Fibroblast of upper back skin (primary cell): ENCODE measurements around the gene TBC1D1.
"Not testable (repeated sequence)": the region's sequence is repeated elsewhere in the genome, so short reads cannot be mapped to it uniquely, and the experiment has no call there.

ENCODE experiments used
- DNase-seq: peaks from one replicate; pipeline ENCODE4 v3.0.0-alpha.2; 2013

TBC1D1 gene

GRCh38 chr4:37970702-37971101 is 79.8 kb downstream of the TBC1D1 start:
- DNase-seq = peak; percentile 31

GRCh38 chr4:37971202-37971601 is 80.3 kb downstream of the TBC1D1 start:
- DNase-seq = no peak

DNA sequence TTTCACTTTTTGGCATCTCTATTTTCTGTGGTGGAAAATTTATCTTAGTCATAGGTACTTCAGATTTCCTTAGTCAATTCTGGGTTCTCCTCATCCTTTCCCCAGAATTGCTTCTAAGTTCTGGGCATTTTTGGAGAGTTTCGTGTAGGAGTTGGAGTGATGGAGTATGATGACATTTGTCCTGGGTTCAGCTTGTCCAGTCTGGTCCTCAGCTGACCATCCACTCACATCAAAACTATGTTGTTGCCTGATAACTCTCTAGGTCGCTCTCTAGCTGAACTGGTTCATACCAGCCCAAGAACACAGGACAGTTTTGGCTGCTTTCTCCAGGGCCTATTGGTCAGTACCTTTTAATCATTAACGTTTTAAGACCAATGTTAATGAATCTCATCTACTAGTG is 82.6 kb downstream of the TBC1D1 start:
- DNase-seq = no peak

DNA sequence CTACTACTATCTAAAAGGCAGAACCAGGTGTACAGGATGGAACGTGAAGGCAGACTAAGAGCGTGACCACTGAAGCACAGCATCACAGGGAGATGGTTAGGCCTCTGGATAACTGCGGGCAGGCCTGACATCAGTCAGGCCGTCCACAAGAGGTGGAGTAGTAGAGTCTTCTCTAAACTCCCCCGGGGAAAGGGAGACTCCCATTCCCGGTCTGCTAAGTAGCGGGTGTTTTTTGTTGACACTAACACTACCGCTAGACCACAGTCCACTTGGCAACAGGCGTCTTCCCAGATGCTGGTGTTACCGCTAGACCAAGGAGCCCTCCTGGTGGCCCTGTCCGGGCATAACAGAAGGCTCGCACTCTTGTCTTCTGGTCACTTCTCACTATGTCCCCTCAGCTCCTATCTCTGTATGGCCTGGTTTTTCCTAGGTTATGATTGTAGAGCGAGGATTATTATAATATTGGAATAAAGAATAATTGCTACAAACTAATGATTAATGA is 84.5 kb downstream of the TBC1D1 start:
- not testable (repeated sequence) for DNase-seq

- DNase-seq = no peak
Observed at GRCh38 chr4:37976507-37976906, 85.6 kb downstream of the TBC1D1 start.

DNA sequence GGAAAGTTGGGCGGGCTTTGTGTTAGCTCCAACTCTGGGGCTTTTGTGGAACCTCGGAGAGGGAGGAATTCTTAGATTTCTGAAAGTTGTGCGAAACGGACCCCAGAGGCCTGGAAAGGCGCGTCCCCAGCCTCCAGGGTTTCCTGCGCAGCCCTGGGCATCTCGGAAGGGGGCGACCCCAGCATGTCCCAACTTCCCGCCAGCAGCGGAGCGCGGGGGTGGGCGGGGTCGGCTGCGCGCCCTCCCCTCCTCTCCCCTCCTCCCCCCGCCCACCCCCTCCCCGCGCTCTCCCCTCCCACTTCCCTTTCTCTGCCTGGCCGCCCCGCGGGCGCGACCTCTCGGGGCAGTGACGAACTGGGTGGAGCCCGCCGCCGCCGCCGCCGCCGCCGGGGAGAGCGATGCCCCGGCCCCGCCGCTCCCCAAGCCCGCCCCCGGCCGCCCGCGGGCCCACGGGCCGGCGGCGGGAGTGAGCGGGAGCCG is 86.1 kb downstream of the TBC1D1 start:
- peak; percentile 76 for DNase-seq

DNA sequence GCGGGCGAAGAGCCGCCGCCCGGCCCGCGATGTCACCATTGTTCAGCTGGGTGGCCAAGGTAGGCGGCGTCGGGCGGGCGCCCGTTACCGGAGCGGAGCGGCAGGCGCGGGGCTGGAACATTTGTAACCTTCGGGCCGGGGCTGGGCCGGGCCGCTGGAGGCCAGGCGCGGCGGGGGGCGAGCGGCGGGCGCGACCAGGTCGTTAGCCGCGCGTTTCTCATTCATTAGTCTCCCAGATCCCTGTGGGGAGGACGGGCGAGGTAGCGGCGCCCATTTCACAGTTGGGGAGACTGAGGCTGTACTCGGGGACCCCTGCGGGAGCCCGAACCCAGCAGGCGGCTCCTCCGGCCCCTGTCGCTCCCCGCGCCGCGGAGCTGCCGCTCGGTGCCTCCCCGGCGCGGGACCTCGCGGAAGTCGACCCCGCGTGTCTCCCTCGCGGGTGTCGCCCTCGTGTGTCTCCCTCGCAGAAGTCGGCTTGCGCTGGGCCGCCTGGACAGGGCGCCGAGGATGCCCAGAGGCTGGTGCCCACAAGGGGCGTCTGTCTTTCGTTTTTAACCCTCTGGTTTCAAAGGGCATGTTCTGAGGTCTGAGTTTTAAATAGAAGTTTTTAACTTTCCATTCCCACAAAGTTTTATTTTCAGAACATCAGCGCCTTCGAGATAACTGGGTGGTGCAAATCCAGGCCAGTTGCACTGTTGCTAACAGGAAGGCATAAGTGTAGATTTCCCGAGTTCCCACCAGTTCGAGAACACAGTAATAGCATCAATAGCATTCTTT is 86.8 kb downstream of the TBC1D1 start:
- DNase-seq = peak; percentile 50

DNA sequence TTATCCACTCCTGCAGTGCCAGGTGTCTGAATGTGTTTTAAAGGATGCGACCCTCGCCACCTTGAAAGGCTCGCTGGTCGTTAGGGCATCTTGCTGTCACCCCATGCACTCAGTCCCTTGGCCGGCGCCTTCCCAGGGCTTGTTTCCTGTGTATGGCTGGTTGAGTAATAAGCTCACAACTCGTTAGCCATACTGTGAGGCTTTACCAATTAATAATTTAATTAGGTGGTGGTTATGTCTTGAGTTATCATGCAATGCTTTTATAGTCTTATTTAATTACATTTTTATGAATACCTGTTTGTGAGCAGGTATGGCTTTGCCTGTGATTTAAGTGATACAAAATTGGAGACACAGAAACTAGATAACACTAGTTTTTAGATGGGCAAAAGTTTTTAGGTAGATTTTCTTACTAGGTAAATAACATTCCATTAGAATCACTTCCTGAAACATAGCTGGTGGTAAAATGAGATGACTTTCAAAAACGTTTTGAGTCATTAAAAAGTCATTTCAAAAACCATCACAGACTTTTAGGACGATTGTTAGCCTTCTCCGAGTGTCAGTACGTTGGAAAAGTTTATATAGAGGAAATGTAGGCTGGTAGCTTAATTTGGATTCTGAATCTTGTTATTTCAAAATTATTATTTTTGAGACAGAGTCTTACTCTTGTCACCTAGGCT is 87.5 kb downstream of the TBC1D1 start:
- no peak for DNase-seq

DNA sequence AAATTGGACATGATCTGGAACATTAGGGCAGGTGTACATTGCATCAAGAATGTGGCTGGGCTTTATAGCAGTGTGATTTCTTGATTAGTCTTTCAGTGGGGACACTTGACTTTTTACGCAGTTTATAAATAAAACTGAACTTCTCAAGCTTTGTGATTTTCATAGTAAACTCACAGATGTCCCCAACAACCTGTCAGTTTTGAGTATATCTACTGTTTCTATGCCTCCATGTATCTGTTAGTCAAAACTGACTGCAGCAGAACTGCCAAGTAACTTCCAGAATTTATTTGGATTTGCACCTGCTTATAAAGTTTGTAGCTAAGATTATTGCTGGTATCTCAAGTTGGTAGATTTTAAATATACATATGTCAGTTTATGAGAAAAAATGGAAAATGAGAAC is 89.4 kb downstream of the TBC1D1 start:
- DNase-seq = no peak

DNA sequence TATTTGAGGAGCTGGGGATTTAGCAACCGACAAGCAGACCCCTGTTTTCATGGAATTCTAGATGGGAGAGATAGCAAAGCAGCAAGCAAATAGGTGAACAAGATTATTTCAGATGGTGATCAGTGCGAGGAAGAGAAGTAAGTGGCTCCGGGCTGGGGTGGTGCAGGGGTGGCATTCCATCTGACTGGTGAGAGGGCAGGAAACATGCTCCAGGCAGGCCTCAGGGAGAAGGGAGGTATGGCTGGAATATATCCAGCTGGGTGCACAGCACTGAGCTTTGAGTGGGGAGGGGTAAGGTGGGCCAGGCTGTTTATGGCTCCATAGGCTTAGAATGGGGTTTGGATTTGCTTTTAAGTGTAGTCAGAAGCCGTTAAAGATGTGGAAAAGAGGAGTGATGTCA is 90.5 kb downstream of the TBC1D1 start:
- no peak for DNase-seq

- DNase-seq = peak; percentile 45
Observed at GRCh38 chr4:37981844-37982720, 91.2 kb downstream of the TBC1D1 start.

DNA sequence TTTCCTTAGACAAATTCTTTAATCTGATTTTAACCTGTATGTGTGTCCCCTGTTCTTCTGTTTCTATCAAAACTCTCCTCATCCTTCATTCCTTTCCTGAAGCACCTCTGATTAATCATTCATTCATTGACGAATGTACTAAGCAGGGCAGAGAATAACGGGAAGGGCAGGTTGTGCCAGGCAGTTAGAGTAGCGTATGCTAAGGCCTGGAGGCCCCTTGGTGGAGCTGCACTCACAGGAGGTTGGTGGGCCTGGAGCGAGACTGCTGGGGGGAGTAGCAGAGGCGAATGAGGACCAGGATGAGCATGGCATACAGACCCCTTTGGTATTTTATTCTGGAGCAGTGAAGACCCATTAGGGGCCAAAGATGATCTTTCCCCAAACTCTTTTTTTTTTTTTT is 91.9 kb downstream of the TBC1D1 start:
- no peak for DNase-seq

GRCh38 chr4:37983951-37984350 is 93.1 kb downstream of the TBC1D1 start:
- peak; percentile 16 for DNase-seq

- no peak for DNase-seq
Observed at GRCh38 chr4:37985730-37986275, 94.9 kb downstream of the TBC1D1 start.

GRCh38 chr4:37988670-37989069 is 97.8 kb downstream of the TBC1D1 start:
- no peak for DNase-seq

DNA sequence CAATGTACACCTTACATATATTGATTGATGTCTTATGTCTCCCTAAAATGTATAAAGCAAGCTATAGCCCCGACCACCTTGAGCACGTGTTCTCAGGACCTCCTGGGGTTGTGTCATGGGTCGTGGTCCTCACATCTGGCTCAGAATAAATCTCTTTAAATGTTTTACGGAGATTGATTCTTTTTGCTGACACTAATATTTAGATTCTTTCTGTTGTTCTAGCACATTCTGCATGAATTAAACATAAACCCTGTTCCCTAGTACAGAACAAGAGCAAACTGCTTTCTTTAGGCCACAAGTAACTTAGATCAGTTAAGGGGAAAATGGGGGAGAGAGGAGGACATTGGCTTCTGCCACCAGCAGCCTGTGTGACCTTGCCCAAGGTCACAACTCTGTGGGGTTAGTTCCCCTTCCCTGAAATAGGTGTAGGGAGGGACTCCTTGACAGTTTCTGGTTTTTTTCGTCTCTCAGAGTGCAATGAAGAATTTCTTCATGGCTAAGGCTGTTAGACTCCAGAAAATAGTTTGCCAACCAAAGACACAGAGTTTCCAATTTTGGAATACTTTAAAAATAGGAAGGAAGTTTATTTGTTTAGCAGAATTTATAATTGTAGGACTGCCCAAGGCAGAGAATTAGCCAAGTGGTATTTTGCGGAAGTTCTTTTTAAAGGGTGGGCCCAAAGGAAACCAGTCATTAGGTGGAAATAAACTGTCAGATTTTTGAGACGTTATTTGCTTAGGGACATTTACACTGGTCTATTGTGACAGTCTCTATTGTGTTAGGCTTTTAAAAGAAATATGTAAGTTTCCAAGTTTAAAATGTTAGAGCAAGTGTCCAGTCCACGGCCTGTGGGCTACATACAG is 98.7 kb downstream of the TBC1D1 start:
- no peak for DNase-seq

- DNase-seq = no peak
Observed at GRCh38 chr4:37990731-37991245, 99.9 kb downstream of the TBC1D1 start.

DNA sequence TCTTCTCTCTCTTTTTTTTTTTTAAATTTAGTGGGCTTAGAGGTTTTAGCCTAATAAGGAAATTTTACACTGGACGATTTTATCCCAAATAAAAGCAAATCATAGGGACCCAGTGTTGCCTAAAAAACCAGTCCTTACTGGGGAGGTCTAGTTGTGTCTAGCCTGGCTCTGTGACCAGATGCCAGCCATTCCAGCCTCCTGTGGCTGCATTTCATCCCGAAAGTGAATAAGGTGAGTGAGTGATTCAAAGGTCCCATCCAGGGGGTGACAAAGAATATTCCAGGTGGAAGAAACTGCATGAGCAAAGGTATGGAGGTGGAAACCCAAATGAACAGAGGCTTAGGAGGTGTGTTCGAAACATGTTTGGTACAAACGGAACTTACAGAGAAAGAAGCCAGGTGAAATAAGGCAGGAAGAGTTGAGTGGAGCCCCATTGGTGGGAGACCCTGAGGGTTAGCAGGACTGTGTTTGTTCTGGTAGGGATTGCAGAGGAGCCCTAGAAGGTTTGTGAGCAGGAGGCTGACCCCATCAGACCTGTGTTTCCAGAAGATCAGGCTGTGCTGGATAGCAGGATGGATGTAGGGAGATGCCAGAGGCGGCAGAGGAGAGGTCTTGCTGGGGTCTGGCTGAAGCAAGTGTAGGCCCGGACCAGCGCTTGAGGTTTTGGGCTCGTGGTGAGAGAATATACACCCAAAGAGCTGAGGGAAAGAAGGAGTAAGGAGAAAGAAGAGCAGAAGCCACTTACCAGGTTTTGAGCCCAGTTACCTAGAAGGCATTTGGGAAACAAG is 100.9 kb downstream of the TBC1D1 start:
- DNase-seq = no peak

DNA sequence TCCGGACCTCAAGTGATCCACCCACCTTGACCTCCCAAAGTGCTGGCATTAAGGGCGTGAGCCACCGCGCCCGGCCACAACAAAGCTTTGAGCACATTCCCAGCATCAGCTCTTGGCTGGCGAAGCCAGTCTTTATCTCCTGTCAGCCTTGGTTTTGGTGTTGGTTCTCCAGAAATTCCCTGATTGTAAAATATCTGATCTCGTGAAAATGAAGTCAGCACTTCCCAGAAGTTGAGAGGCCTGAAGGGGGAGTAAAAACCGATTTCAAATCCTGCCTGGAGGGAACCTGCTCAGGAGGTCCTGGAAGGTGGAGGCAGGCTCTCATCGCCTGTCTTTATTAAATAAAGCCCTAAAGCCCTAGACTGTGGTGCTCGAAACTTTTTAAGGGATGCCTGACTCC is 102.9 kb downstream of the TBC1D1 start:
- DNase-seq = no peak

DNA sequence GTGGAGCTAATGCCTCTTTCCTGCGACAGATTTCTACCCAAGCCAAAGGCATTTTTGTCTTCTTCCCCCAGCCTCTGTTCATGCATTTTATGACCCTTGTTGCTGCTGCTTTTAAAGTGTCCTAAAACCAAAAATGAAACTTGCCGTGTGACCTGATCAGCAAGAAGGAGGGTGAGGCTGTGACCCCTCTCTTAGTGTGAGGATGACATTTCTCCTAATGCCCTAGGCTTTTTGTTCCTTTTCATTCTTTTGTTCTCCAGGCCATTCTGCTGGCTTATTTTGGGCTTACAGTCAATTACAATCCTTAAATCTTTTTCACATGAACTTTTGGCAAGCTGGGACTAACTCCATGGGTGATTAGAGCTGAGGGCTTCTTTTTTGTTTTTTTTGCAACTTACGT is 103.7 kb downstream of the TBC1D1 start:
- no peak for DNase-seq

DNA sequence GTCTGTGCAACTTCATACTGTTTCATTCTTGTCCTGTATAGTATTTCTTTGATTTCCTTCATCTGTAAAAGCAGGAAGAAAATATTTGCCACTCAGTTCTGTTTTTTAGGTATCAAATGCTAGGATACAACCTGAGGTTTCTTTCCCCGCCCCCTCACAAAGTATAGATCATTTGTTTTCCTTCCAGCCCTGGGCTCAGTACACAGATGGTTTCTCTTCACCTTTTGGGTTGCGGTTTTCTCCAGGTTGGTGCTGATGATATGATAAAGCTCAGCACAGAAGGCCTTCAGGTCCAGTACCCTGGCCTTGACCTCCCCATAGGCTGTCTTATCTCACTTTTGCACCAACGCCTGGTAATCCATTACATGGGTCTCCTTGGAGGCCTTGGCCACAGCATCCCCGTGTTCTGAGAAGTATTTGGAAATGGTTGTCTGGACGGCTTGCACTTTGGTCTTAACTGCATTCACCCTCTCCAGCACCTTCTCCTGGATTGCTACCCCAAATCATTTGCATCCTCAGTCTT is 104.5 kb downstream of the TBC1D1 start:
- no peak for DNase-seq
